Trophoblast cell (in vitro differentiated cells and primary cell): Measurements from ENCODE around the gene DENND4C.

ENCODE experiments used
- DNase-seq, 2 donors: peaks; one replicate each; pipeline ENCODE4 v3.0.0-alpha.2; 2016
- H2AFZ ChIP-seq: 2 replicates; pipeline ENCODE4 v1.6.1; 2013; ENCODE audit warnings: low read length, moderate library complexity, mild to moderate bottlenecking; ENCODE audit not compliant: insufficient read depth, poor library complexity
- H2AK5ac ChIP-seq: 2 replicates; pipeline ENCODE4 v1.6.1; 2013; ENCODE audit warnings: mild to moderate bottlenecking, low read length
- H2BK120ac ChIP-seq: 2 replicates; pipeline ENCODE4 v1.6.1; 2013; ENCODE audit warnings: low read length, mild to moderate bottlenecking, moderate library complexity; ENCODE audit not compliant: insufficient read depth, poor library complexity
- H2BK12ac ChIP-seq: 2 replicates; pipeline ENCODE4 v1.6.1; 2013; ENCODE audit warnings: mild to moderate bottlenecking, low read length, moderate library complexity
- H2BK5ac ChIP-seq: 2 replicates; pipeline ENCODE4 v1.6.1; 2013; ENCODE audit warnings: low read length, low read depth, moderate library complexity, mild to moderate bottlenecking; ENCODE audit not compliant: poor library complexity
- H3K14ac ChIP-seq: 2 replicates; pipeline ENCODE4 v1.6.1; 2013; ENCODE audit warnings: mild to moderate bottlenecking, low read length
- H3K18ac ChIP-seq: 2 replicates; pipeline ENCODE4 v1.6.1; 2013; ENCODE audit warnings: mild to moderate bottlenecking, low read length
- H3K23ac ChIP-seq: 2 replicates; pipeline ENCODE4 v1.6.1; 2013; ENCODE audit warnings: low read length
- H3K27ac ChIP-seq: 2 replicates; pipeline ENCODE4 v1.5.1; 2013; ENCODE audit warnings: low read depth, mild to moderate bottlenecking, inconsistent platforms, low read length, moderate library complexity
- H3K27me3 ChIP-seq: 2 replicates; pipeline ENCODE4 v1.6.1; 2013; ENCODE audit warnings: inconsistent platforms, mild to moderate bottlenecking, low read length, moderate library complexity; ENCODE audit not compliant: insufficient read depth
- H3K36me3 ChIP-seq, 2 experiments: 1 replicate in 1 of 2; 2 replicates in 1 of 2; pipeline ENCODE4 v1.6.1; 2013; ENCODE audit warnings: low read length in 2 of 2, mild to moderate bottlenecking in 2 of 2, moderate library complexity in 1 of 2; ENCODE audit not compliant: insufficient read depth in 2 of 2, control insufficient read depth in 1 of 2
- H3K4ac ChIP-seq: 2 replicates; pipeline ENCODE4 v1.6.1; 2013; ENCODE audit warnings: low read depth, mild to moderate bottlenecking, low read length, moderate library complexity
- H3K4me1 ChIP-seq, 2 experiments: 1 replicate in 1 of 2; 2 replicates in 1 of 2; pipeline ENCODE4 v1.6.1; 2013; ENCODE audit warnings: low read length in 2 of 2, mild to moderate bottlenecking in 2 of 2, moderate library complexity in 1 of 2; ENCODE audit not compliant: insufficient read depth in 2 of 2, control insufficient read depth in 1 of 2
- H3K4me2 ChIP-seq: 2 replicates; pipeline ENCODE4 v1.6.1; 2013; ENCODE audit warnings: inconsistent platforms, mild to moderate bottlenecking, low read length, moderate library complexity
- H3K4me3 ChIP-seq: 2 replicates; pipeline ENCODE4 v1.5.1; 2013; ENCODE audit warnings: mild to moderate bottlenecking, low read depth, low read length, inconsistent platforms
- H3K79me1 ChIP-seq: one replicate; pipeline ENCODE4 v1.6.1; 2013; ENCODE audit warnings: low read length
- H3K79me2 ChIP-seq: 2 replicates; pipeline ENCODE4 v1.6.1; 2013; ENCODE audit warnings: low read length, mild to moderate bottlenecking; ENCODE audit not compliant: control insufficient read depth, insufficient read depth, poor library complexity
- H3K9ac ChIP-seq: 2 replicates; pipeline ENCODE4 v1.6.1; 2013; ENCODE audit warnings: mild to moderate bottlenecking, low read length
- H3K9me3 ChIP-seq: 2 replicates; pipeline ENCODE4 v1.6.1; 2013; ENCODE audit warnings: low read depth, mild to moderate bottlenecking, control low read depth, inconsistent platforms, low read length; ENCODE audit not compliant: insufficient read depth
- H4K12ac ChIP-seq: 2 replicates; pipeline ENCODE4 v1.6.1; 2013; ENCODE audit warnings: low read depth, mild to moderate bottlenecking, low read length, moderate library complexity
- H4K8ac ChIP-seq: 2 replicates; pipeline ENCODE4 v1.6.1; 2013; ENCODE audit warnings: low read depth, mild to moderate bottlenecking, low read length, moderate library complexity
- H4K91ac ChIP-seq: one replicate; pipeline ENCODE4 v1.6.1; 2013; ENCODE audit warnings: low read depth, mild to moderate bottlenecking, low read length, moderate library complexity
- WGBS: extraction: QIAGEN DNeasy Blood & Tissue Kit; methylation state at CpG from one replicate; pipeline ENCODE4 v1.1.7; 2013; ENCODE audit warnings: missing lambda C conversion rate; ENCODE audit not compliant: insufficient read length, insufficient coverage; ENCODE audit errors: extremely low coverage; 5-methylcytosine and 5-hydroxymethylcytosine counted together

The DENND4C gene

DNA sequence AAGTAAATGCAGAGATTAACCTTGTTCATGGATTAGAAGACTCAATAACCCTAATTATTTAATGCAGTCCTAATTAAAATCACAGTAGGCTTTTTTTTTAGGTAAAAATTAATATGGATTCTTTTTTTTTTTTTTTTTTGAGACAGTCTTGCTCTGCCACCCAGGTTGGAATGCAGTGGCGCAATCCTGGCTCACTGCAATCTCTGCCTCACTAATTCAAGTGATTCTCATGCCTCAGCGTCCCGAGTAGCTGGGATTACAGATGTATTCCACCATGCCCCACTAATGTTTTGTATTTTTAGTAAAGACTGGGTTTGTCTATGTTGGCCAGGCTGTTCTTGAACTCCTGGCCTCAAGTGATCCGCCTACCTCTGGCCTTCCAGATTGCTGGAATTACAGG lies 40.6 kb downstream of the DENND4C start:
- Histone ChIP-seq H4K8ac (no peak overlapping the region), H3K27ac (no peak overlapping the region), H3K79me2 (peaks cover 8% of the 10 kb centered on the region), H3K4me1 (peaks cover 5 to 7% of the 10 kb centered on the region in 2 experiments), H3K4me2 (no peak overlapping the region), H2BK12ac (no peak overlapping the region), H3K36me3 (no peaks in the 10 kb centered on the region), H3K4me3 (no peak overlapping the region), H2BK5ac (no peak overlapping the region), H3K79me1 (no peaks in the 10 kb centered on the region), H3K18ac (no peak overlapping the region), H3K23ac (no peak overlapping the region), H3K14ac (no peak overlapping the region), H4K12ac (no peak overlapping the region), H2AFZ (no peak overlapping the region), H3K9ac (no peak overlapping the region), H2AK5ac (no peak overlapping the region), H2BK120ac (no peak overlapping the region), H3K9me3 (no peaks in the 10 kb centered on the region), H4K91ac (no peak overlapping the region), H3K4ac (peak overlapping the region; percentile 52), H3K27me3 (no peaks in the 10 kb centered on the region)
- no CpG with 5 or more reads among the region's 4 CpGs for WGBS
- DNase-seq = peak; percentile 44 to 70

- DNase-seq = peak in 1 of 2 donors; percentile 24
- H4K8ac ChIP-seq = no peak overlapping the region
Measured at GRCh38 chr9:19281801-19282200, 51.3 kb downstream of the DENND4C start.

DNA sequence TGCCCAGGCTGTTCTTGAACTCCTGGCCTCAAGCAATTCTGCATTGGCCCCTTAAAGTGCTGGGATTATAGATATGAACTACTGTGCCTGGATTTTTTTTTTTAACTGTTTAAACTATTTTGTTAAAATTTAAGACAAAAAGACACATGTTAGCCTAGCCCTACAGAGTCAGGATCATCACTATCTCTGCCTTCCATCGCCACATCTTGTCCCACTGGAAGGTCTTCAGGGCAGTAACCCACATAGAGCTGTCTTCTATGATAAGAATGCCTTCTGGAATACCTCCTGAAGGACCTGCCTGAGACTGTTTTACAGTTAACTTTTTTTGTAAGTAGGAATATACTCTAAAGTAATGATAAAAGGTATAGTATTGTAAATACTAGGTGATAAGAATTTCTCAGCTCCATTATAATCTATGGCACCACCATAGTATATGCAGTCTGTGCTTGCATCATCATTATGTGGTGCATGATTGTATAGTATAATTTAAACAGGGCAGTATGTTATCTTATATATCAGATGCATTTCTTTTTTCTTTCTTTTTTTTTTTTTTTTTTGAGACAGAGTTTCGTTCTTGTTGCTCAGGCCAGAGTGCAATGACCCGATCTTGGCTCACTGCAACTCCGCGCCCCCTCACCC lies 52.7 kb downstream of the DENND4C start:
- Histone ChIP-seq H4K12ac (no peak overlapping the region), H3K4me2 (no peak overlapping the region), H4K91ac (no peak overlapping the region), H4K8ac (no peak overlapping the region), H3K27me3 (no peaks in the 10 kb centered on the region), H2AFZ (no peak overlapping the region), H2BK120ac (no peak overlapping the region), H3K4me3 (no peak overlapping the region), H3K14ac (no peak overlapping the region), H2AK5ac (no peak overlapping the region), H3K79me2 (no peaks in the 10 kb centered on the region), H2BK12ac (no peak overlapping the region), H3K27ac (no peak overlapping the region), H3K4ac (peak overlapping the region; percentile 46), H3K79me1 (no peaks in the 10 kb centered on the region), H3K18ac (no peak overlapping the region), H3K9me3 (no peaks in the 10 kb centered on the region), H3K36me3 (peaks cover 0 to 3% of the 10 kb centered on the region in 2 experiments), H3K9ac (no peak overlapping the region), H2BK5ac (no peak overlapping the region), H3K23ac (no peak overlapping the region), H3K4me1 (no peaks in the 10 kb centered on the region)
- DNase-seq = peak; percentile 7 to 57
- WGBS = no CpG with 5 or more reads among the region's 5 CpGs

More at GRCh38 chr9:19281801-19282200, 51.3 kb downstream of the DENND4C start:
- no peaks in the 10 kb centered on the region for H3K79me2 ChIP-seq
- no peak overlapping the region for H3K4me2 ChIP-seq
- no peaks in the 10 kb centered on the region for H3K4me1 ChIP-seq
- H3K9me3 ChIP-seq = no peaks in the 10 kb centered on the region
- no peak overlapping the region for H3K4ac ChIP-seq
- no peak overlapping the region for H2BK120ac ChIP-seq
- no peaks in the 10 kb centered on the region for H3K27me3 ChIP-seq
- H3K36me3 ChIP-seq = peaks cover 0 to 3% of the 10 kb centered on the region in 2 experiments
- H3K18ac ChIP-seq = no peak overlapping the region
- no peak overlapping the region for H2BK12ac ChIP-seq
- H3K27ac ChIP-seq = no peak overlapping the region
- H3K4me3 ChIP-seq = no peak overlapping the region
- no peak overlapping the region for H4K12ac ChIP-seq
- H3K23ac ChIP-seq = no peak overlapping the region
- no peak overlapping the region for H4K91ac ChIP-seq
- H3K9ac ChIP-seq = no peak overlapping the region
- no peak overlapping the region for H2AFZ ChIP-seq
- H2AK5ac ChIP-seq = no peak overlapping the region
- no peak overlapping the region for H3K14ac ChIP-seq
- no peaks in the 10 kb centered on the region for H3K79me1 ChIP-seq
- H2BK5ac ChIP-seq = no peak overlapping the region

GRCh38 chr9:19284729-19285128 lies 54.2 kb downstream of the DENND4C start:
- no peak overlapping the region for H2AK5ac ChIP-seq
- no peak overlapping the region for H2AFZ ChIP-seq
- H3K9me3 ChIP-seq = no peaks in the 10 kb centered on the region
- no peak overlapping the region for H3K18ac ChIP-seq
- H2BK12ac ChIP-seq = no peak overlapping the region
- H3K4me1 ChIP-seq = no peaks in the 10 kb centered on the region
- H2BK5ac ChIP-seq = no peak overlapping the region
- H4K12ac ChIP-seq = no peak overlapping the region
- H2BK120ac ChIP-seq = no peak overlapping the region
- no peak for DNase-seq
- no peak overlapping the region for H3K4me3 ChIP-seq
- H3K79me2 ChIP-seq = no peaks in the 10 kb centered on the region
- H3K79me1 ChIP-seq = no peaks in the 10 kb centered on the region
- no peak overlapping the region for H3K9ac ChIP-seq
- no peak overlapping the region for H3K23ac ChIP-seq
- H3K4ac ChIP-seq = no peak overlapping the region
- H3K14ac ChIP-seq = no peak overlapping the region
- H3K27ac ChIP-seq = no peak overlapping the region
- H3K27me3 ChIP-seq = no peaks in the 10 kb centered on the region
- H3K36me3 ChIP-seq = peaks cover 0 to 3% of the 10 kb centered on the region in 2 experiments
- no peak overlapping the region for H4K8ac ChIP-seq
- no peak overlapping the region for H4K91ac ChIP-seq
- WGBS = no CpG with 5 or more reads among the region's 3 CpGs
- no peak overlapping the region for H3K4me2 ChIP-seq
